ENCODE results near the gene CPLX1. TPM values are rescaled to one million over a fixed set of nuclear protein-coding genes. Genes with fewer than 3 reads are reported as not detected.

CPLX1 gene
- total RNA-seq, 1 experiment from 2014 or later, result 3.5 TPM

DNA sequence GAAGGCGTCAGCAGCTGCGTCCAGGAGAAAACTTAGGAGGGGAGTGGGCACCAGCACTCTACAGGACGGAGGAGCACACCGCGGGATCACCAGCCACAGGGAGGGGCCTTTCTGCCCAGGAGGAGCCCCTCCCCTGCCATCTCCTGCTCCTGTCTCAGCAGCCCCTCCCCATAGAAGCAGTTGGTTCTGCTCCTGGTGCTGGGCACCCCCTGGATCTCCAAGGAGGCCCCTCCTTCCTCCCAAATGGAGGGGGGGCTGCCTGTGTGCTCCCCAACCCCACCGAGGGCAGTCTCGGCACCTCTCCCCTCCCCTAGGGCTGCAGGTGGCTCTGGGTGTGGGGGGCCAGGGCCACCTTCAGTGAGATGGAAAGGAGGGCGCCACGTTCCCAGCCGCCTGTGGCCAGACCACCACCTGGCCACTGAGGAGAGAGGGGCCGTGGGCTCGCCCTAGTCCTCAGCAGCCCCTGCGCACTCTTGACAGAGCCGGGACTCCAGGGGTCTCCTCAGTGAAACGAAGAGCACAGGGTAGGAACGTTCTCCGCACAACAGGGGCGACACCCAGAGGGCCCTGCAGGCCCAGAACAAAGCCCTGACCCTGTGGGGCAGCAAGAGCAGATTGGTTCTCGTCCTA lies 37.8 kb downstream of the CPLX1 start:
- DNase-seq (ENCODE audit: low spot score) (no peak), ATAC-seq (no peak)
- Mint-ChIP-seq H3K9me3 (no peaks in the 10 kb centered on the region), H3K27ac (no peak overlapping the region), H3K4me3 (no peak overlapping the region), H3K36me3 (no peaks in the 10 kb centered on the region), H3K27me3 (ENCODE audit: low read depth) (peaks cover 68% of the 10 kb centered on the region), H3K4me1 (peaks cover 22% of the 10 kb centered on the region)
- ChIA-PET CTCF (interaction anchor here (1.0 kb wide), 1 partner anchor 138 kb away, joined by 3 read pairs; no protein-coding TSS in a partner anchor), POLR2A (no interaction called here)
- TF ChIP-seq ZNF396 (CRISPR knock-in tag; IDR thresholded peaks at IDR 0.05; ENCODE audit: borderline replicate concordance) (no peak), HMGA2 (CRISPR knock-in tag; IDR thresholded peaks at IDR 0.05) (no peak), KAT7 (CRISPR knock-in tag; IDR thresholded peaks at IDR 0.05; ENCODE audit: borderline replicate concordance) (no peak), TEAD4 (CRISPR knock-in tag; IDR thresholded peaks at IDR 0.05) (no peak), OVOL2 (CRISPR knock-in tag; IDR thresholded peaks at IDR 0.05; ENCODE audit: borderline replicate concordance) (no peak), GABPB1 (CRISPR knock-in tag; IDR thresholded peaks at IDR 0.05) (no peak), ESRRA (CRISPR knock-in tag; IDR thresholded peaks at IDR 0.05; ENCODE audit: borderline replicate concordance) (no peak), NR2C2 (CRISPR knock-in tag; IDR thresholded peaks at IDR 0.05) (no peak)
- TF ChIP-seq, protein P1, sequence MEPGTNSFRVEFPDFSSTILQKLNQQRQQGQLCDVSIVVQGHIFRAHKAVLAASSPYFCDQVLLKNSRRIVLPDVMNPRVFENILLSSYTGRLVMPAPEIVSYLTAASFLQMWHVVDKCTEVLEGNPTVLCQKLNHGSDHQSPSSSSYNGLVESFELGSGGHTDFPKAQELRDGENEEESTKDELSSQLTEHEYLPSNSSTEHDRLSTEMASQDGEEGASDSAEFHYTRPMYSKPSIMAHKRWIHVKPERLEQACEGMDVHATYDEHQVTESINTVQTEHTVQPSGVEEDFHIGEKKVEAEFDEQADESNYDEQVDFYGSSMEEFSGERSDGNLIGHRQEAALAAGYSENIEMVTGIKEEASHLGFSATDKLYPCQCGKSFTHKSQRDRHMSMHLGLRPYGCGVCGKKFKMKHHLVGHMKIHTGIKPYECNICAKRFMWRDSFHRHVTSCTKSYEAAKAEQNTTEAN (CRISPR knock-in tag; IDR thresholded peaks at IDR 0.05), result no peak
- TF ChIP-seq, protein P2, sequence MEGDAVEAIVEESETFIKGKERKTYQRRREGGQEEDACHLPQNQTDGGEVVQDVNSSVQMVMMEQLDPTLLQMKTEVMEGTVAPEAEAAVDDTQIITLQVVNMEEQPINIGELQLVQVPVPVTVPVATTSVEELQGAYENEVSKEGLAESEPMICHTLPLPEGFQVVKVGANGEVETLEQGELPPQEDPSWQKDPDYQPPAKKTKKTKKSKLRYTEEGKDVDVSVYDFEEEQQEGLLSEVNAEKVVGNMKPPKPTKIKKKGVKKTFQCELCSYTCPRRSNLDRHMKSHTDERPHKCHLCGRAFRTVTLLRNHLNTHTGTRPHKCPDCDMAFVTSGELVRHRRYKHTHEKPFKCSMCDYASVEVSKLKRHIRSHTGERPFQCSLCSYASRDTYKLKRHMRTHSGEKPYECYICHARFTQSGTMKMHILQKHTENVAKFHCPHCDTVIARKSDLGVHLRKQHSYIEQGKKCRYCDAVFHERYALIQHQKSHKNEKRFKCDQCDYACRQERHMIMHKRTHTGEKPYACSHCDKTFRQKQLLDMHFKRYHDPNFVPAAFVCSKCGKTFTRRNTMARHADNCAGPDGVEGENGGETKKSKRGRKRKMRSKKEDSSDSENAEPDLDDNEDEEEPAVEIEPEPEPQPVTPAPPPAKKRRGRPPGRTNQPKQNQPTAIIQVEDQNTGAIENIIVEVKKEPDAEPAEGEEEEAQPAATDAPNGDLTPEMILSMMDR (IDR thresholded peaks at IDR 0.05), result no peak
- TF ChIP-seq, protein P3, sequence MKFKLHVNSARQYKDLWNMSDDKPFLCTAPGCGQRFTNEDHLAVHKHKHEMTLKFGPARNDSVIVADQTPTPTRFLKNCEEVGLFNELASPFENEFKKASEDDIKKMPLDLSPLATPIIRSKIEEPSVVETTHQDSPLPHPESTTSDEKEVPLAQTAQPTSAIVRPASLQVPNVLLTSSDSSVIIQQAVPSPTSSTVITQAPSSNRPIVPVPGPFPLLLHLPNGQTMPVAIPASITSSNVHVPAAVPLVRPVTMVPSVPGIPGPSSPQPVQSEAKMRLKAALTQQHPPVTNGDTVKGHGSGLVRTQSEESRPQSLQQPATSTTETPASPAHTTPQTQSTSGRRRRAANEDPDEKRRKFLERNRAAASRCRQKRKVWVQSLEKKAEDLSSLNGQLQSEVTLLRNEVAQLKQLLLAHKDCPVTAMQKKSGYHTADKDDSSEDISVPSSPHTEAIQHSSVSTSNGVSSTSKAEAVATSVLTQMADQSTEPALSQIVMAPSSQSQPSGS (CRISPR knock-in tag; IDR thresholded peaks at IDR 0.05; ENCODE audit: borderline replicate concordance, low read depth), result no peak

DNA sequence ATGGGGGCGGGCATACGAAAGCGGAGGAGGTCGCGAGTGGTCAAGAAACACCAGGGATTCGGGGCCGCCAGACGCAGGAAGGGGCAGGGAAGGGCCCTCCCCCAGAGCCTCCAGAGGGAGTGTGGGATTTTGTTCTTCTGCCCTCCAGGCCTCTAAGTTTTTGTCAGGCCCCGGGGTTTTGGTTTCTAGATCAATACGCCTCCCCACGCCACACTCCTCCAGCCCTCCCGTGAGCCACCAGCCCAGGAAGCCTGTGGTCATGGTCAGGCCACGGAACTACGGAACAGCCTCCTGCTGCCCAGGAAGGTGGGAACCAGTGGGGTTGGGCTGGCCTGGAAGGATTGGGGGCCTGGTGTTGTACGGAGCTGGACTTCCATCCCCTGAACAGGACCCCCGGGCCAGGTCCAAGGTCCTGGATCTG lies 38.4 kb downstream of the CPLX1 start:
- ATAC-seq, result no peak
- Mint-ChIP-seq H3K4me1 (peaks cover 22% of the 10 kb centered on the region), H3K27ac (no peak overlapping the region), H3K36me3 (no peaks in the 10 kb centered on the region), H3K27me3 (ENCODE audit: low read depth) (peaks cover 68% of the 10 kb centered on the region), H3K4me3 (peak overlapping the region; percentile 41), H3K9me3 (no peaks in the 10 kb centered on the region)
- CTCF ChIA-PET, result interaction anchor here (1.5 to 1.6 kb wide), 2 partner anchors 22 to 45 kb away, joined by 6 read pairs; no protein-coding TSS in a partner anchor
- POLR2A ChIA-PET, result interaction anchor here (0.6 kb wide), 1 partner anchor 111 kb away, joined by 3 read pairs; no protein-coding TSS in a partner anchor
- no peak for DNase-seq (ENCODE audit: low spot score)
- TF ChIP-seq, protein P4, sequence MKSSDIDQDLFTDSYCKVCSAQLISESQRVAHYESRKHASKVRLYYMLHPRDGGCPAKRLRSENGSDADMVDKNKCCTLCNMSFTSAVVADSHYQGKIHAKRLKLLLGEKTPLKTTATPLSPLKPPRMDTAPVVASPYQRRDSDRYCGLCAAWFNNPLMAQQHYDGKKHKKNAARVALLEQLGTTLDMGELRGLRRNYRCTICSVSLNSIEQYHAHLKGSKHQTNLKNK (CRISPR knock-in tag; IDR thresholded peaks at IDR 0.05), result no peak
- TF ChIP-seq, protein P5, sequence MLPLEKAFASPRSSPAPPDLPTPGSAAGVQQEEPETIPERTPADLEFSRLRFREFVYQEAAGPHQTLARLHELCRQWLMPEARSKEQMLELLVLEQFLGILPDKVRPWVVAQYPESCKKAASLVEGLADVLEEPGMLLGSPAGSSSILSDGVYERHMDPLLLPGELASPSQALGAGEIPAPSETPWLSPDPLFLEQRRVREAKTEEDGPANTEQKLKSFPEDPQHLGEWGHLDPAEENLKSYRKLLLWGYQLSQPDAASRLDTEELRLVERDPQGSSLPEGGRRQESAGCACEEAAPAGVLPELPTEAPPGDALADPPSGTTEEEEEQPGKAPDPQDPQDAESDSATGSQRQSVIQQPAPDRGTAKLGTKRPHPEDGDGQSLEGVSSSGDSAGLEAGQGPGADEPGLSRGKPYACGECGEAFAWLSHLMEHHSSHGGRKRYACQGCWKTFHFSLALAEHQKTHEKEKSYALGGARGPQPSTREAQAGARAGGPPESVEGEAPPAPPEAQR (CRISPR knock-in tag; IDR thresholded peaks at IDR 0.05), result no peak
- no peak for TF ChIP-seq ZNF263 (CRISPR knock-in tag; IDR thresholded peaks at IDR 0.05; ENCODE audit: low read depth)
- TF ChIP-seq GRHL2 (CRISPR knock-in tag; IDR thresholded peaks at IDR 0.05; ENCODE audit: insufficient replicate concordance, severe bottlenecking), result no peak
- TF ChIP-seq NFATC4 (CRISPR knock-in tag; IDR thresholded peaks at IDR 0.05), result no peak
- TF ChIP-seq, protein P6, sequence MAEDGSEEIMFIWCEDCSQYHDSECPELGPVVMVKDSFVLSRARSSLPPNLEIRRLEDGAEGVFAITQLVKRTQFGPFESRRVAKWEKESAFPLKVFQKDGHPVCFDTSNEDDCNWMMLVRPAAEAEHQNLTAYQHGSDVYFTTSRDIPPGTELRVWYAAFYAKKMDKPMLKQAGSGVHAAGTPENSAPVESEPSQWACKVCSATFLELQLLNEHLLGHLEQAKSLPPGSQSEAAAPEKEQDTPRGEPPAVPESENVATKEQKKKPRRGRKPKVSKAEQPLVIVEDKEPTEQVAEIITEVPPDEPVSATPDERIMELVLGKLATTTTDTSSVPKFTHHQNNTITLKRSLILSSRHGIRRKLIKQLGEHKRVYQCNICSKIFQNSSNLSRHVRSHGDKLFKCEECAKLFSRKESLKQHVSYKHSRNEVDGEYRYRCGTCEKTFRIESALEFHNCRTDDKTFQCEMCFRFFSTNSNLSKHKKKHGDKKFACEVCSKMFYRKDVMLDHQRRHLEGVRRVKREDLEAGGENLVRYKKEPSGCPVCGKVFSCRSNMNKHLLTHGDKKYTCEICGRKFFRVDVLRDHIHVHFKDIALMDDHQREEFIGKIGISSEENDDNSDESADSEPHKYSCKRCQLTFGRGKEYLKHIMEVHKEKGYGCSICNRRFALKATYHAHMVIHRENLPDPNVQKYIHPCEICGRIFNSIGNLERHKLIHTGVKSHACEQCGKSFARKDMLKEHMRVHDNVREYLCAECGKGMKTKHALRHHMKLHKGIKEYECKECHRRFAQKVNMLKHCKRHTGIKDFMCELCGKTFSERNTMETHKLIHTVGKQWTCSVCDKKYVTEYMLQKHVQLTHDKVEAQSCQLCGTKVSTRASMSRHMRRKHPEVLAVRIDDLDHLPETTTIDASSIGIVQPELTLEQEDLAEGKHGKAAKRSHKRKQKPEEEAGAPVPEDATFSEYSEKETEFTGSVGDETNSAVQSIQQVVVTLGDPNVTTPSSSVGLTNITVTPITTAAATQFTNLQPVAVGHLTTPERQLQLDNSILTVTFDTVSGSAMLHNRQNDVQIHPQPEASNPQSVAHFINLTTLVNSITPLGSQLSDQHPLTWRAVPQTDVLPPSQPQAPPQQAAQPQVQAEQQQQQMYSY (CRISPR knock-in tag; IDR thresholded peaks at IDR 0.05), result no peak
- TF ChIP-seq, protein P7, sequence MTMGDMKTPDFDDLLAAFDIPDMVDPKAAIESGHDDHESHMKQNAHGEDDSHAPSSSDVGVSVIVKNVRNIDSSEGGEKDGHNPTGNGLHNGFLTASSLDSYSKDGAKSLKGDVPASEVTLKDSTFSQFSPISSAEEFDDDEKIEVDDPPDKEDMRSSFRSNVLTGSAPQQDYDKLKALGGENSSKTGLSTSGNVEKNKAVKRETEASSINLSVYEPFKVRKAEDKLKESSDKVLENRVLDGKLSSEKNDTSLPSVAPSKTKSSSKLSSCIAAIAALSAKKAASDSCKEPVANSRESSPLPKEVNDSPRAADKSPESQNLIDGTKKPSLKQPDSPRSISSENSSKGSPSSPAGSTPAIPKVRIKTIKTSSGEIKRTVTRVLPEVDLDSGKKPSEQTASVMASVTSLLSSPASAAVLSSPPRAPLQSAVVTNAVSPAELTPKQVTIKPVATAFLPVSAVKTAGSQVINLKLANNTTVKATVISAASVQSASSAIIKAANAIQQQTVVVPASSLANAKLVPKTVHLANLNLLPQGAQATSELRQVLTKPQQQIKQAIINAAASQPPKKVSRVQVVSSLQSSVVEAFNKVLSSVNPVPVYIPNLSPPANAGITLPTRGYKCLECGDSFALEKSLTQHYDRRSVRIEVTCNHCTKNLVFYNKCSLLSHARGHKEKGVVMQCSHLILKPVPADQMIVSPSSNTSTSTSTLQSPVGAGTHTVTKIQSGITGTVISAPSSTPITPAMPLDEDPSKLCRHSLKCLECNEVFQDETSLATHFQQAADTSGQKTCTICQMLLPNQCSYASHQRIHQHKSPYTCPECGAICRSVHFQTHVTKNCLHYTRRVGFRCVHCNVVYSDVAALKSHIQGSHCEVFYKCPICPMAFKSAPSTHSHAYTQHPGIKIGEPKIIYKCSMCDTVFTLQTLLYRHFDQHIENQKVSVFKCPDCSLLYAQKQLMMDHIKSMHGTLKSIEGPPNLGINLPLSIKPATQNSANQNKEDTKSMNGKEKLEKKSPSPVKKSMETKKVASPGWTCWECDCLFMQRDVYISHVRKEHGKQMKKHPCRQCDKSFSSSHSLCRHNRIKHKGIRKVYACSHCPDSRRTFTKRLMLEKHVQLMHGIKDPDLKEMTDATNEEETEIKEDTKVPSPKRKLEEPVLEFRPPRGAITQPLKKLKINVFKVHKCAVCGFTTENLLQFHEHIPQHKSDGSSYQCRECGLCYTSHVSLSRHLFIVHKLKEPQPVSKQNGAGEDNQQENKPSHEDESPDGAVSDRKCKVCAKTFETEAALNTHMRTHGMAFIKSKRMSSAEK (CRISPR knock-in tag; IDR thresholded peaks at IDR 0.05; ENCODE audit: borderline replicate concordance), result no peak
